ENCODE results near the gene LRRTM4. TPM values are rescaled to one million over a fixed set of nuclear protein-coding genes. Genes with fewer than 3 reads are reported as not detected.

Gene LRRTM4
- total RNA-seq, 1 donor from 2014 or later: 0.98 TPM

GRCh38 chr2:76851000-76851399, 671.2 kb downstream of the LRRTM4 start:
- DNase-seq (ENCODE audit: extremely low spot score in 2 of 2): no peak
- H3K27me3 ChIP-seq: no peaks in the 10 kb centered on the region
- TF ChIP-seq POLR2A (IDR thresholded peaks at IDR 0.05): no peak
- TF ChIP-seq CTCF (IDR thresholded peaks at IDR 0.05): no peak
- TF ChIP-seq POLR2AphosphoS5 (IDR thresholded peaks at IDR 0.05; ENCODE audit: insufficient read depth in 1 of 2, low read depth in 1 of 2): no peak
- intact Hi-C loops (cut with DNase I): no loop called here
- H3K4me1 ChIP-seq: no peaks in the 10 kb centered on the region
- no peak overlapping the region for H3K27ac ChIP-seq
- no peaks in the 10 kb centered on the region for H3K36me3 ChIP-seq
- H3K9me3 ChIP-seq: no peaks in the 10 kb centered on the region
- no peak overlapping the region for H3K4me3 ChIP-seq

GRCh38 chr2:76849086-76849485, 673.1 kb downstream of the LRRTM4 start:
- H3K36me3 ChIP-seq: no peaks in the 10 kb centered on the region
- intact Hi-C loops (cut with DNase I): no loop called here
- no peak overlapping the region for H3K27ac ChIP-seq
- no peak overlapping the region for H3K4me3 ChIP-seq
- H3K27me3 ChIP-seq: no peaks in the 10 kb centered on the region
- DNase-seq (ENCODE audit: extremely low spot score in 2 of 2): no peak
- no peak for TF ChIP-seq POLR2A (IDR thresholded peaks at IDR 0.05)
- TF ChIP-seq CTCF (IDR thresholded peaks at IDR 0.05): no peak
- TF ChIP-seq POLR2AphosphoS5 (IDR thresholded peaks at IDR 0.05; ENCODE audit: insufficient read depth in 1 of 2, low read depth in 1 of 2): no peak
- no peaks in the 10 kb centered on the region for H3K4me1 ChIP-seq
- H3K9me3 ChIP-seq: no peaks in the 10 kb centered on the region

- Histone ChIP-seq H3K4me3 (no peak overlapping the region), H3K36me3 (no peaks in the 10 kb centered on the region), H3K4me1 (no peaks in the 10 kb centered on the region), H3K27me3 (no peaks in the 10 kb centered on the region), H3K27ac (no peak overlapping the region), H3K9me3 (no peaks in the 10 kb centered on the region)
- no peak for DNase-seq (ENCODE audit: extremely low spot score in 2 of 2)
- TF ChIP-seq POLR2AphosphoS5 (IDR thresholded peaks at IDR 0.05; ENCODE audit: insufficient read depth in 1 of 2, low read depth in 1 of 2) (no peak), CTCF (IDR thresholded peaks at IDR 0.05) (no peak)
- intact Hi-C loops (cut with DNase I): no loop called here
These were observed 682.4 kb downstream of the LRRTM4 start for GRCh38 chr2:76839826-76840225.

DNA sequence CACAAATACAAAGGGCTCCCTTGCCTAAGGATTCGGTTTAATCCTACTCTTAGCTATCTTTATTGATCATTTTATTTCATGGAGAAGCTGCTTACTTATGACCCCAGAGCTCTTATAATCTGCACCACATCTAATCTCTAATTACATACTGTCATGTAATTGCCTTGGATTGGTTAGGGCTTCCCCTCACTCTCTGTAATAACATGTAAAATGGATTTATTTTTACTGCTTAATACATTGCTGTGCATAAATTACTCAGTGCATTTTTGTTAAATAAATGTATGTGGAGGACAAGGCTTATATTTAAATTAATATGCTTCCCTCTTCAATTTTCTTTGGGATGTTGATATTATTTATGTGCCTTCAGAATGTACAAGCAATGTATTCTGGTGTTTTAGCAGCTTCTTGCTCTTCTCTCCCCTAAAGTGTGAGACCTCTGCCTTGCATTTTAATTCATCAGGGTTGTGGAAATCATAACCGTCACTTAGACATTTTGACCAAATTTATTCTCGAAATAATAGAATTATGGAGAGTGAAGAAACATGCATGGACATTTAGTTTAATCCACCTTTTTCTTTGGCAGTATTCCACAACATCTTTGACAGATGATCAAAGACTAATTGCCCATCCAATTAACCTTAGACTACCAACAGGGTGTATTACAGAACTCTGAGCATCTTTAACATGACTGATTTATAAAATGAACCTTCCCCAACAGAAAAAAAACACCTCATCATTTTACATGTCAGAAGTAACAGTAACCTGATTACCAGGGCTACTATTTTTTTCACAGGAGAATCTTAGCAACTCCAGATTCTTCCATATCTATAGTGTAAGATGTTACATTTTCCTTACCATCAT, 692.6 kb downstream of the LRRTM4 start:
- H3K9me3 ChIP-seq: no peaks in the 10 kb centered on the region
- TF ChIP-seq CTCF (IDR thresholded peaks at IDR 0.05) (no peak), POLR2A (IDR thresholded peaks at IDR 0.05) (no peak), POLR2AphosphoS5 (IDR thresholded peaks at IDR 0.05; ENCODE audit: insufficient read depth in 1 of 2, low read depth in 1 of 2) (no peak)
- H3K4me3 ChIP-seq: no peak overlapping the region
- DNase-seq (ENCODE audit: extremely low spot score in 2 of 2): no peak
- H3K27me3 ChIP-seq: no peaks in the 10 kb centered on the region
- intact Hi-C loops (cut with DNase I): no loop called here
- no peak overlapping the region for H3K27ac ChIP-seq
- no peaks in the 10 kb centered on the region for H3K4me1 ChIP-seq
- no peaks in the 10 kb centered on the region for H3K36me3 ChIP-seq

GRCh38 chr2:76826691-76827090, 695.5 kb downstream of the LRRTM4 start:
- Histone ChIP-seq H3K4me3 (no peak overlapping the region), H3K36me3 (no peaks in the 10 kb centered on the region), H3K4me1 (no peaks in the 10 kb centered on the region), H3K27me3 (no peaks in the 10 kb centered on the region), H3K9me3 (no peaks in the 10 kb centered on the region), H3K27ac (no peak overlapping the region)
- no peak for TF ChIP-seq POLR2A (IDR thresholded peaks at IDR 0.05)
- TF ChIP-seq POLR2AphosphoS5 (IDR thresholded peaks at IDR 0.05; ENCODE audit: insufficient read depth in 1 of 2, low read depth in 1 of 2): no peak
- no peak for DNase-seq (ENCODE audit: extremely low spot score in 2 of 2)
- intact Hi-C loops (cut with DNase I): no loop called here

Measured in vagina (tissue), 2 donors.